ENCODE data around the gene SLC22A17.
"Not testable (repeated sequence)": the region's sequence is repeated elsewhere in the genome, so short reads cannot be mapped to it uniquely, and the experiment has no call there.

The SLC22A17 gene

GRCh38 chr14:23339506-23340268 lies 13.0 kb downstream of the SLC22A17 start:
- no peak for DNase-seq (ENCODE audit: low spot score)

GRCh38 chr14:23335623-23336022 lies 17.1 kb downstream of the SLC22A17 start:
- DNase-seq (ENCODE audit: low spot score) = no peak

DNA sequence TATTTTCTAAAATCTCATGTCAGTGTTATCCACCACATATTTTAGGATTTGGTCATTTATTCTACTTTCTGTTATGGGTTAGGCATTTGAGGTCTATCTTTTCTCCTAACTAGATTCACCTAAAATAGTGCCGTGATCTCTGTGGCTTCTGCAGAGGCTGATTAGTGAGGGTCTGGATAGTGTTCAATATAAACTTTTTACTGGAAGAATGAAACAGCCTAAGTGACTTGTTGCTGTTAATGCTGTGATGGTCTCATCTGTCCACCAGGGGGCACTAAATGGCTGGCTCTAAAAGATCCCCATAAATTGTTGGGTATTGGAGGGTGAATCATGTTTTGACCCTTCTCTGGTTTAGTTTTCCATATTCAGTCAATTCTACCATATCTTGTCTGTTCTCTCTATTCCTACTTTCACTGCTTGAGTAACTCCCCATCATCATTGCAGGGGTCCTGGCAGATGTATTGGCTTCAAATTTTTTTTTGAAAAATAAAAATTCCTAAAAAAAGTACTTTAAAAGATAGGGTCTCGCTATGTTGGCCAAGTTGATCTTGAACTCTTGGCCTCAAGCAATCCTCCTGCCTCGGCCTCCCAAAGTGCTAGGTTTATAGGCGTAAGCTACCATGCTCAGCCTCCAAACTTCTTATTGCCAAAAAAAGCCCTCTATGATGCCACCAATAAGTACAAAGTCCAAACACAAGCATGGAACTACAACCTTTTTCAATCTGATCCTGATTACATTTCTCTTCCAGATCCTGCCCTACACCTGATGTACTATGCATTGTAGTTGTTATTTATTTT lies 24.5 kb downstream of the SLC22A17 start:
- peak; percentile 82 for DNase-seq (ENCODE audit: low spot score)

DNA sequence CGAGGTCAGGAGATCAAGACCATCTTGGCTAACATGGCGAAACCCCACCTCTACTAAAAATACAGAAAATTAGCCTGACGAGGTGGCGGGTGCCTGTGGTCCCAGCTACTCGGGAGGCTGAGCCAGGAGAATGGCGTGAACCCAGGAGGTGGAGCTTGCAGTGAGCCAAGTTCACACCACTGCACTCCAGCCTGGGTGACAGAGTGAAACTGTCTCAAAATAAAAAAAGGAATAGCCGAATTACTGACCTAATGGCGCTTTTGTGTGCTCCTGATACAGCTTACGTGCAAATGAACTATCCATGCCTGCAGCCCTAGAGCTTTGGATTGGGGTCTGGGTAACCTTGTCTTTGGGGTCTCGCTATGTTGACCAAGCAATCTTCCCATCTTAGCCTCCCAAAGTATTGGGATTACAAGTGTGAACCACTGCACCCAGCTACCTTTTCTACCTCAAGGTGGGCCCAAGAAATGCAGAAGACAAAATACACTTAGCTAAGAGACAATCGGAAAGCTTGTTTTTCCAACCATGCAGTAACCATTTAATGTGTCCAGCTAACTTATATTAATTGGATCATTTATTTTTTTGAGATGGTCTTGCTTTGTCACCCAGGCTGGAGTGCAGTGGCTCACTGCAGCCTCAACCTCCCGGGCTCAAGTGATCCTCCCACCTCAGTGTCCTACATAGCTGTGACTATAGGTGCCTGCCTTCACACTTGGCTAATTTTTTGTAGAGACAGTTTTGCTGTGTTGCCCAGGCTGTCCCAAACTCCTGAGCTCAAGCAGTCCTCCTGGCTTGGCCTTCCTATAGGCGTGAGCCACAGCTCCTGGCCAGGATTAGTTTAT lies 26.0 kb downstream of the SLC22A17 start:
- no peak for DNase-seq (ENCODE audit: low spot score)

- DNase-seq (ENCODE audit: low spot score) = not testable (repeated sequence)
Measured at GRCh38 chr14:23325746-23326145, 26.9 kb downstream of the SLC22A17 start.

GRCh38 chr14:23324993-23325392 lies 27.7 kb downstream of the SLC22A17 start:
- DNase-seq (ENCODE audit: low spot score) = no peak

- no peak for DNase-seq (ENCODE audit: low spot score)
Measured at GRCh38 chr14:23324455-23324846, 28.2 kb downstream of the SLC22A17 start.

GRCh38 chr14:23323838-23324454 lies 28.7 kb downstream of the SLC22A17 start:
- DNase-seq (ENCODE audit: low spot score) = no peak

GRCh38 chr14:23322568-23323517 lies 29.8 kb downstream of the SLC22A17 start:
- DNase-seq (ENCODE audit: low spot score) = no peak

GRCh38 chr14:23321572-23322547 lies 30.8 kb downstream of the SLC22A17 start:
- DNase-seq (ENCODE audit: low spot score) = peak; percentile 62

GRCh38 chr14:23320584-23321571 lies 31.8 kb downstream of the SLC22A17 start, which contains the start of gene PABPN1:
PABPN1 (plus strand) TSS chr14:23321457; CDS start chr14:23321470, 13 bp downstream.
- peak; percentile 99 for DNase-seq (ENCODE audit: low spot score)

- no peak for DNase-seq (ENCODE audit: low spot score)
Measured at GRCh38 chr14:23319746-23320583, 32.7 kb downstream of the SLC22A17 start.

- no peak for DNase-seq (ENCODE audit: low spot score)
Measured at GRCh38 chr14:23316300-23316699, 36.4 kb downstream of the SLC22A17 start.

DNA sequence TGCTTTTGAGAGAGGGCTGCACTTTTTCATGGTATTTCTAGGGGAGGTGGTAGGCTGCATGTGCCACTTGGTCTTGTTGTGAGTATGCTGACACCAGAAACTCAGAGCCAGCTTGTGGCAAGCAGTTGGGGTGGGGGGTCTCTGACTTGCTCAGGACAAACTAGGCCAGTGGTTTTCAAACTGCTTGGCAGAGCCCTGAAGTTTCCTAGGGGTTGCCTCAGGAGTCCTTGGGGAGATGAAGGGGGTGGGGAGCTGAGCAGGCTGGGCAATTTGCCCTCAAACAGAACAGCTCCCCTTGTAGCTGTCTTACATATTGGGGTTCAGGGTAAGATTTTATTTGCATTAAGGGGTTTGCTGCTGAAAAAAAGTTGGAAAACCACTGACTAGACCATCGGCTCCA lies 42.1 kb downstream of the SLC22A17 start:
- DNase-seq (ENCODE audit: low spot score) = no peak

GRCh38 chr14:23308721-23309445 lies 43.8 kb downstream of the SLC22A17 start:
- no peak for DNase-seq (ENCODE audit: low spot score)

Measured in activated CD4-positive, alpha-beta T cell treated with anti-CD3 and anti-CD28 coated beads, Interleukin-2, Interleukin-4, amounts not matched to agents 100 ng/mL and 50 ng/mL, durations not matched to agents 16 hours and 8 hours (primary cell).